Stimulated activated CD4-positive, alpha-beta T cell treated with anti-CD3 and anti-CD28 coated beads, Interleukin-2, amount 100 ng/mL, for 4 hours (primary cell): ENCODE data around the gene GNB1L.

Experiments
- DNase-seq: peaks from one replicate; pipeline ENCODE4 v3.0.0-alpha.2; 2020; ENCODE audit warnings: low read depth

GNB1L gene

GRCh38 chr22:19822301-19823117, 32.2 kb downstream of the GNB1L start:
- no peak for DNase-seq

GRCh38 chr22:19821523-19822300, 33.0 kb downstream of the GNB1L start:
- DNase-seq: no peak

- no peak for DNase-seq
These were observed 33.7 kb downstream of the GNB1L start for GRCh38 chr22:19820880-19821522.

GRCh38 chr22:19819911-19820879, 34.5 kb downstream of the GNB1L start:
- no peak for DNase-seq

GRCh38 chr22:19819208-19819910, 35.3 kb downstream of the GNB1L start:
- no peak for DNase-seq

- DNase-seq: no peak
These were observed 36.1 kb downstream of the GNB1L start for GRCh38 chr22:19818324-19819207.

GRCh38 chr22:19816372-19817119, 38.1 kb downstream of the GNB1L start:
- DNase-seq: no peak

GRCh38 chr22:19815823-19816290, 38.8 kb downstream of the GNB1L start:
- DNase-seq: no peak

- no peak for DNase-seq
These were observed 39.4 kb downstream of the GNB1L start for GRCh38 chr22:19815093-19815822.

- DNase-seq: no peak
These were observed 40.2 kb downstream of the GNB1L start for GRCh38 chr22:19814428-19814827.

- no peak for DNase-seq
These were observed 41.8 kb downstream of the GNB1L start for GRCh38 chr22:19812910-19813309.

- no peak for DNase-seq
These were observed 42.6 kb downstream of the GNB1L start for GRCh38 chr22:19811811-19812771.

GRCh38 chr22:19811211-19811621, 43.5 kb downstream of the GNB1L start:
- no peak for DNase-seq

GRCh38 chr22:19810381-19811201, 44.1 kb downstream of the GNB1L start:
- no peak for DNase-seq

- no peak for DNase-seq
These were observed 44.9 kb downstream of the GNB1L start for GRCh38 chr22:19809741-19810140.

GRCh38 chr22:19808873-19809478, 45.7 kb downstream of the GNB1L start:
- no peak for DNase-seq
